H1 (cell line): ENCODE data around the gene UGT1A3. TPM values are rescaled to one million over a fixed set of nuclear protein-coding genes. Genes with fewer than 3 reads are reported as not detected.

ENCODE experiments used
- CTCF ChIA-PET: fragments of 300-600 bp; sonication (Branson Sonifier 250); formaldehyde crosslinking; loops from one replicate; lab custom pipeline; 2021; ENCODE audit not compliant: partially characterized antibody; lab: Charles Lee
- POLR2A ChIA-PET: fragments of 300-600 bp; sonication (Branson Sonifier 250); formaldehyde crosslinking; loops from one replicate; lab custom pipeline; 2021; ENCODE audit warnings: inconsistent platforms; ENCODE audit not compliant: partially characterized antibody; lab: Charles Lee
- DNase-seq, 2 experiments: peaks; one replicate each; pipeline versions ENCODE4 v3.0.0 to v3.0.0-alpha.2; 2010 to 2022; ENCODE audit warnings: low spot score in 2 of 2, low read depth in 1 of 2, mixed read lengths in 1 of 2
- FAIRE-seq: peaks from 2 replicates; lab custom pipeline; 2011; peaks lifted over from hg19 to GRCh38; lab: Jason Lieb, UNC
- H2AFZ ChIP-seq: 2 replicates; pipeline ENCODE4 v1.8.1; 2012; ENCODE audit warnings: low read length, inconsistent platforms
- H2AK5ac ChIP-seq: 2 replicates; pipeline ENCODE4 v1.6.1; 2013; ENCODE audit warnings: low read depth, low read length
- H2BK120ac ChIP-seq: replicated peaks from 2 replicates; pipeline ENCODE3; 2013; ENCODE audit warnings: low read depth, low read length, inconsistent platforms
- H2BK12ac ChIP-seq: 2 replicates; pipeline ENCODE4 v1.6.1; 2013; ENCODE audit warnings: low read depth, low read length
- H2BK15ac ChIP-seq: 2 replicates; pipeline ENCODE4 v1.6.1; 2013; ENCODE audit warnings: low read length
- H2BK20ac ChIP-seq: 2 replicates; pipeline ENCODE4 v1.6.1; 2013; ENCODE audit warnings: low read length
- H2BK5ac ChIP-seq: 2 replicates; pipeline ENCODE4 v1.6.1; 2013; ENCODE audit warnings: low read depth, low read length
- H3K14ac ChIP-seq: 2 replicates; pipeline ENCODE4 v1.6.1; 2013; ENCODE audit warnings: inconsistent platforms; ENCODE audit not compliant: insufficient read length
- H3K18ac ChIP-seq: 2 replicates; pipeline ENCODE4 v1.6.1; 2013; ENCODE audit warnings: low read length; ENCODE audit errors: extremely low read depth
- H3K23ac ChIP-seq: 2 replicates; pipeline ENCODE4 v1.6.1; 2013; ENCODE audit warnings: inconsistent platforms; ENCODE audit not compliant: insufficient read length
- H3K23me2 ChIP-seq: 2 replicates; pipeline ENCODE4 v1.6.1; 2013; ENCODE audit warnings: low read depth, low read length
- H3K27ac ChIP-seq: 2 replicates; pipeline ENCODE4 v1.6.1; 2011; ENCODE audit warnings: low read depth, low read length, inconsistent platforms
- H3K27me3 ChIP-seq, 4 experiments: replicated peaks in 1 of 4; 1 replicate in 1 of 4; 2 replicates in 3 of 4; pipeline versions ENCODE4 v1.6.1 to v1.8.1; 2011 to 2013; ENCODE audit warnings: low read length in 3 of 4, mild to moderate bottlenecking in 3 of 4, inconsistent platforms in 2 of 4, mixed read lengths in 2 of 4, moderate library complexity in 1 of 4; ENCODE audit not compliant: control insufficient read depth in 3 of 4, insufficient read depth in 3 of 4; ENCODE audit errors: extremely low read depth in 1 of 4
- H3K36me3 ChIP-seq, 4 experiments: 2 replicates each; pipeline versions ENCODE4 v1.6.1 to v1.8.1; 2011 to 2013; ENCODE audit warnings: mild to moderate bottlenecking in 4 of 4, low read length in 3 of 4, moderate library complexity in 2 of 4, control low read depth in 1 of 4, inconsistent platforms in 1 of 4; ENCODE audit not compliant: insufficient read depth in 4 of 4, control insufficient read depth in 2 of 4
- H3K4ac ChIP-seq: replicated peaks from 2 replicates; pipeline ENCODE3; 2013; ENCODE audit warnings: low read length, low read depth, mixed read lengths, inconsistent platforms; ENCODE audit not compliant: insufficient read length
- H3K4me1 ChIP-seq, 4 experiments: replicated peaks in 1 of 4; 1 replicate in 1 of 4; 2 replicates in 3 of 4; pipeline versions ENCODE4 v1.6.1 to v1.8.1; 2011 to 2013; ENCODE audit warnings: low read length in 3 of 4, inconsistent platforms in 2 of 4, mixed read lengths in 1 of 4; ENCODE audit not compliant: insufficient read depth in 4 of 4, control insufficient read depth in 3 of 4
- H3K4me2 ChIP-seq, 2 experiments: 2 replicates each; pipeline versions ENCODE4 v1.6.1 to v1.8.1; 2011 to 2013; ENCODE audit warnings: low read depth in 2 of 2, low read length in 2 of 2, control low read depth in 1 of 2, inconsistent platforms in 1 of 2, mild to moderate bottlenecking in 1 of 2; ENCODE audit not compliant: insufficient read depth in 1 of 2
- H3K4me3 ChIP-seq, 4 experiments: fragments of 200-600, 300-600 bp in 1 of 4; sonication (generic), shearing (Covaris generic), sonication (Bioruptor Twin) in 1 of 4; 2 replicates each; pipeline versions ENCODE4 v1.5.1 to v1.8.1; 2011 to 2016; ENCODE audit warnings: low read length in 4 of 4, low read depth in 3 of 4, control low read depth in 2 of 4, inconsistent platforms in 2 of 4, mild to moderate bottlenecking in 2 of 4, mixed read lengths in 1 of 4, moderate library complexity in 1 of 4; ENCODE audit not compliant: insufficient read depth in 2 of 4; ENCODE audit errors: extremely low read depth in 1 of 4
- H3K56ac ChIP-seq: replicated peaks from 2 replicates; pipeline ENCODE3; 2013; ENCODE audit warnings: low read depth, mild to moderate bottlenecking, mixed read lengths, low read length, inconsistent platforms; ENCODE audit not compliant: insufficient read length
- H3K79me1 ChIP-seq: 2 replicates; pipeline ENCODE4 v1.6.1; 2013; ENCODE audit warnings: low read depth, low read length, control low read depth
- H3K79me2 ChIP-seq, 2 experiments: 2 replicates each; pipeline versions ENCODE4 v1.6.1 to v1.8.1; 2012 to 2013; ENCODE audit warnings: low read length in 2 of 2, mild to moderate bottlenecking in 2 of 2, inconsistent platforms in 1 of 2; ENCODE audit not compliant: insufficient read depth in 2 of 2, control insufficient read depth in 1 of 2
- H3K9ac ChIP-seq, 4 experiments: replicated peaks in 1 of 4; 1 replicate in 1 of 4; 2 replicates in 3 of 4; pipeline versions ENCODE4 v1.6.1 to v1.8.1; 2011 to 2013; ENCODE audit warnings: low read depth in 3 of 4, low read length in 3 of 4, control low read depth in 2 of 4, mild to moderate bottlenecking in 2 of 4, moderate library complexity in 2 of 4, inconsistent platforms in 1 of 4; ENCODE audit errors: extremely low read depth in 1 of 4
- H3K9me3 ChIP-seq, 2 experiments: 2 replicates each; pipeline versions ENCODE4 v1.6.1 to v1.8.1; 2012 to 2013; ENCODE audit warnings: mild to moderate bottlenecking in 2 of 2, moderate library complexity in 2 of 2, control low read depth in 1 of 2, inconsistent platforms in 1 of 2, low read depth in 1 of 2, low read length in 1 of 2, mixed read lengths in 1 of 2; ENCODE audit not compliant: insufficient read depth in 2 of 2
- H4K20me1 ChIP-seq, 2 experiments: replicated peaks in 1 of 2; 2 replicates each; pipeline versions ENCODE3 to v1.8.1; 2011 to 2013; ENCODE audit warnings: inconsistent platforms in 2 of 2, low read length in 2 of 2, mild to moderate bottlenecking in 1 of 2; ENCODE audit not compliant: insufficient read depth in 2 of 2, control insufficient read depth in 1 of 2
- H4K5ac ChIP-seq: 2 replicates; pipeline ENCODE4 v1.6.1; 2013; ENCODE audit warnings: low read length, low read depth, mixed read lengths, inconsistent platforms; ENCODE audit not compliant: insufficient read length
- H4K8ac ChIP-seq: 2 replicates; pipeline ENCODE4 v1.8.0; 2013; ENCODE audit warnings: mild to moderate bottlenecking, moderate library complexity, low read length, inconsistent platforms; ENCODE audit not compliant: insufficient read depth; ENCODE audit errors: extremely low read depth
- H4K91ac ChIP-seq: replicated peaks from 2 replicates; pipeline ENCODE3; 2013; ENCODE audit warnings: low read length, mixed read lengths, inconsistent platforms; ENCODE audit not compliant: insufficient read length
- CBX5 ChIP-seq: fragments of 300-800, 300-1000 bp; sonication (generic); IDR thresholded peaks from 2 replicates; pipeline ENCODE4 v1.7.1; 2016; ENCODE audit warnings: antibody characterized with exemption, low read length, low read depth
- HDAC2 ChIP-seq, 2 experiments: fragments of 300-600 bp in 1 of 2; sonication (generic) in 1 of 2; IDR thresholded peaks; 2 replicates each; pipeline ENCODE4 v1.6.1; 2011 to 2012; ENCODE audit warnings: low read depth in 2 of 2, low read length in 2 of 2, mild to moderate bottlenecking in 2 of 2, moderate library complexity in 2 of 2, borderline replicate concordance in 1 of 2, inconsistent platforms in 1 of 2
- NRF1 ChIP-seq: IDR thresholded peaks from 2 replicates; pipeline ENCODE4 v1.6.1; 2011; ENCODE audit warnings: mild to moderate bottlenecking, low read depth, low read length, improper control_type of control experiment
- POLR2A ChIP-seq, 2 experiments: IDR thresholded peaks; 1 replicate in 1 of 2; 2 replicates in 1 of 2; pipeline ENCODE4 v1.6.1; 2011; ENCODE audit warnings: low read depth in 2 of 2, low read length in 2 of 2, mild to moderate bottlenecking in 2 of 2; ENCODE audit errors: control extremely low read depth in 1 of 2
- SP2 ChIP-seq: IDR thresholded peaks from 2 replicates; pipeline ENCODE4 v1.6.1; 2012; ENCODE audit warnings: mild to moderate bottlenecking, low read length, inconsistent platforms
- YY1 ChIP-seq: IDR thresholded peaks from 2 replicates; pipeline ENCODE4 v1.6.1; 2011; ENCODE audit warnings: low read depth, mild to moderate bottlenecking, low read length
- WGBS, 2 experiments: shearing (Covaris generic) in 1 of 2; methylation state at CpG; one replicate each; pipeline versions ENCODE4 v1.1.6 to v1.1.7; 2013 to 2015; ENCODE audit warnings: low lambda C conversion rate in 2 of 2, mixed read lengths in 2 of 2, inconsistent platforms in 1 of 2, low coverage in 1 of 2, missing lambda C conversion rate in 1 of 2; ENCODE audit not compliant: insufficient replicate concordance in 2 of 2, insufficient coverage in 1 of 2, insufficient read length in 1 of 2; ENCODE audit errors: extremely low coverage in 1 of 2, missing lambda C conversion rate in 1 of 2; 5-methylcytosine and 5-hydroxymethylcytosine counted together
- polyA plus RNA-seq, 7 experiments: library from polyadenylated mRNA; depleted of rRNA in 3 of 7; stranded (reverse) in 5 of 7; unstranded in 2 of 7; fragments of >200 nt in 5 of 7; fragments of 200-250 nt in 2 of 7; gene quantifications; 1 replicate in 5 of 7; 2 replicates in 1 of 7; 4 replicates in 1 of 7; pipeline versions ENCODE4 v1.2.1 to v1.2.3, GENCODE V29; 2011 to 2013; ENCODE audit warnings: missing spikeins in 2 of 7, mixed read lengths in 2 of 7
- total RNA-seq: library from RNA; stranded (reverse); fragmentation: NEBNext Ultra II Directional; extraction: Animal tissue kit (Norgen Biotek cat#: 25700); gene quantifications from 2 replicates; pipeline ENCODE4 v1.2.1, GENCODE V29; 2021
- TF ChIP-seq, protein P1 (sequence below): IDR thresholded peaks from 2 replicates; pipeline ENCODE4 v1.6.1; 2012; ENCODE audit warnings: inconsistent platforms

Gene UGT1A3
- total and polyA plus RNA-seq, 2 of the 8 experiments (the other 6 are each of a cell fraction or from before 2014, with no cell fraction given) = not detected

GRCh38 chr2:233691443-233692433 lies 37.1 kb upstream of the UGT1A3 start:
- WGBS, 2 experiments = 88% methylated on average over 11 of the region's 11 CpGs; no CpG with 5 or more reads in 1 of the 2 experiments
- no peak for FAIRE-seq
- H3K14ac ChIP-seq = no peak overlapping the region
- no peak overlapping the region for H2BK120ac ChIP-seq
- H3K27ac ChIP-seq = no peak overlapping the region
- H3K4me1 ChIP-seq = peaks cover 0 to 8% (median 2%) of the 10 kb centered on the region in 4 experiments; a peak in 1 of 7 replicates
- H3K9me3 ChIP-seq = peaks cover 0 to 2% of the 10 kb centered on the region in 2 experiments; a peak in 1 of 4 replicates
- no peak overlapping the region for H2BK5ac ChIP-seq
- H2AFZ ChIP-seq = no peak overlapping the region
- no peak overlapping the region for H2AK5ac ChIP-seq
- no peak overlapping the region for H3K9ac ChIP-seq
- H3K4me3 ChIP-seq = no peak overlapping the region
- H2BK15ac ChIP-seq = 0 out of 2 replicates have a peak overlapping the region, but pooled peaks have one; percentile 73
- no peaks in the 10 kb centered on the region for H4K20me1 ChIP-seq
- H4K91ac ChIP-seq = peak overlapping the region; percentile 7
- H3K18ac ChIP-seq = no peak overlapping the region
- no peak overlapping the region for H3K4ac ChIP-seq
- no peaks in the 10 kb centered on the region for H3K79me1 ChIP-seq
- H3K27me3 ChIP-seq = no peaks in the 10 kb centered on the region
- no peak overlapping the region for H2BK12ac ChIP-seq
- no peak overlapping the region for H3K4me2 ChIP-seq
- no peak overlapping the region for H4K8ac ChIP-seq
- H2BK20ac ChIP-seq = no peak overlapping the region
- no peaks in the 10 kb centered on the region for H3K79me2 ChIP-seq
- no peak overlapping the region for H3K56ac ChIP-seq
- POLR2A ChIA-PET = no interaction called here
- no peak overlapping the region for H4K5ac ChIP-seq
- H3K23ac ChIP-seq = no peak overlapping the region
- H3K36me3 ChIP-seq = no peaks in the 10 kb centered on the region
- no peak for DNase-seq
- peaks cover 2% of the 10 kb centered on the region; the same call in 1 of the 2 replicates for H3K23me2 ChIP-seq
- CTCF ChIA-PET = interaction anchor here (0.5 to 2.7 kb wide), 4 partner anchors 8 to 243 kb away, joined by 3 to 19 read pairs (median 3); no protein-coding TSS in a partner anchor
- TF ChIP-seq POLR2A (IDR thresholded peaks at IDR 0.05; ENCODE audit: control extremely low read depth in 1 of 2, low read depth in 2 of 2, low read length in 2 of 2) = no peak
- TF ChIP-seq NRF1 = no peak
- no peak for TF ChIP-seq CBX5
- no peak for TF ChIP-seq HDAC2 (IDR thresholded peaks at IDR 0.05; ENCODE audit: borderline replicate concordance in 1 of 2, low read depth in 2 of 2, low read length in 2 of 2)
- TF ChIP-seq SP2 = no peak
- TF ChIP-seq, protein P1, sequence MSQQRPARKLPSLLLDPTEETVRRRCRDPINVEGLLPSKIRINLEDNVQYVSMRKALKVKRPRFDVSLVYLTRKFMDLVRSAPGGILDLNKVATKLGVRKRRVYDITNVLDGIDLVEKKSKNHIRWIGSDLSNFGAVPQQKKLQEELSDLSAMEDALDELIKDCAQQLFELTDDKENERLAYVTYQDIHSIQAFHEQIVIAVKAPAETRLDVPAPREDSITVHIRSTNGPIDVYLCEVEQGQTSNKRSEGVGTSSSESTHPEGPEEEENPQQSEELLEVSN = no peak
- no peak for TF ChIP-seq YY1
